HG03520 (cell line): ENCODE results near the gene KCNMA1.

Source experiments
- ATAC-seq: cut with Tn5 transposase; IDR thresholded peaks from one replicate; pipeline ENCODE4 v1.9.1; 2021; ENCODE audit warnings: mild to moderate bottlenecking, moderate library complexity; ENCODE audit not compliant: unreplicated experiment

Gene KCNMA1

DNA sequence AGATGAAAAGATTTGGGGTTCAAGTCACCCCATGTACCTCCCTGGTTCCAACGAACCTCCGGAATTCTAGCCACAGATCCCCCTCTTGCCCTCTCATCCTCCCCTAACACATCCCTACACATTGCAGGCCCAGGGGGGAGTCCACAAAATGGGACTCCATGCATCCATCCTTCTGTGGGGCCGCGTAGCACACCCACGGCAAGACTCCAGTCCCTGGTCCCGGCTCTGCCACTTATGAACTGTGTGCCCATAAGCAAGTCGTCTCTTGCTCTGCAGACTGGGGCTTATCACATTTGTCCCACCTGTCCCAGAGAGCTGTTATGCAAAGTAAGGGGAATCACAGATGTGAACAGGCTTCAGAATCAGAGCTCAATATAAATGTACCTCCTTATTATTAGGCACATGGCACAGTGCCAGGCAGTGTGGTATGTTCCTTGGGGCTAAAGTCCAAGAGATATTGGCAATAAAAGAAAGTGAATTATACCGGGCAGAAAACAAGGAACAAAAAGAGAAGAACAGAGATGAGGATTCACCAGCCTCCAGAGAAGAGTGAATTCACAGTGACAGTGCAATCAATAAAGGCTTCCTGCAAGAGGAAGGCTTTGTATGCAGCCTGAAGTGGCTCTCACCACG lies 73.9 kb downstream of the KCNMA1 start:
- no peak for ATAC-seq

DNA sequence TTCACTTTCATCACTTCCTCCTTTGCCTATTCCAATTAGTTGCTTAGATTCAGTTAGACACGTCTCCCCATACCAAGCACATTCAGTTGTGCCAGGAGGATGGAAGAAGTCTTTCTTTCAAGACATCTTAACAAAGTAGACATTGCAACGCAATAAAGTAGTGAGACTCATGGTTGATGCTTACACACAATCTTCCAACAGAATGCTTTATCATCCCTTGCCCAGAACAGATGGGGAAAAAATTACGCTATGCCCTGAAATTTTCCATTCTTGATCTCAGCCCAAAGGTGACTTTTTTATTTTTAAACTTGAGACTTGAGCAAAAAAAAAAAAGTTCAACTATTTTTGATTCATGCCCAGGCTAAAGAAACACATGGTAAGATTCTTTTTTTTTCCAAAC lies 74.9 kb downstream of the KCNMA1 start:
- no peak for ATAC-seq

DNA sequence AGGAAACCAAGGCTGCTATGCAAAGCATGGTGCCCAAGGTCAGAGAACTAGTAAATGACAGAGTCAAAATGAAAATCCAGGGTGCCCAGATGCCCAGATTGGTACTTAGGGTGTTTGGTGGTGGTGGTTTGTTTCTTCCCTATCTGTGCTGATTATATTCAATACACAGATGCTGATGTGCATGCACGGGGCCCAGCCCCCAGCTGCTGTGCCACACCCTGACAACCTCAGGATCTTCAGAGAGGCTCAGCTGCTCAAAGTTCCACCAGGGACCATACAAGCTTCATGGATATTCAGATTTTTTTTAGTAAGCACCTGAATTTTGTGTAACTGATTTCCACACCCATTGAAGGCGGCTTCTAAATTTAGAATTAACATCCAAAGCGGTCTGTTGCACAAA lies 75.6 kb downstream of the KCNMA1 start:
- no peak for ATAC-seq

DNA sequence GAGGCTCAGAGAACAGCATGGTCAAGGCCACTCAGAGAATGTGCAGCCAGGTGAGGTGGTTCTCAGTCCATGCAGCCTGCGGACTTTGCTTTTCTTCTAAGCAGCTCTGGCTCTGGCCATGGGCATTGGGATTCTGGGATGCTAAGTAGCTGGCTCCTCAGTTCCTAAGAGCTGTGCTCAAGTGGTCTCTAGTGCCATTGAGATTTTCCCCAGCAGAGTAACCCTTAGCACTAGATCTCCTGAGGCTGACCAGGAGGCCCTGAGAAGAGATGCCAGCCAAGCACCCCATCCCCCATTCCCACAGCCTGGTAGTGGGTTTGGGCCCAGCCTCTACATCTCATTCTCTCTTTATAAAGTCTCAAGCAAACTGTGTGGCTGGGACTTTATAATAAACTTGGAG lies 77.1 kb downstream of the KCNMA1 start:
- ATAC-seq: no peak

DNA sequence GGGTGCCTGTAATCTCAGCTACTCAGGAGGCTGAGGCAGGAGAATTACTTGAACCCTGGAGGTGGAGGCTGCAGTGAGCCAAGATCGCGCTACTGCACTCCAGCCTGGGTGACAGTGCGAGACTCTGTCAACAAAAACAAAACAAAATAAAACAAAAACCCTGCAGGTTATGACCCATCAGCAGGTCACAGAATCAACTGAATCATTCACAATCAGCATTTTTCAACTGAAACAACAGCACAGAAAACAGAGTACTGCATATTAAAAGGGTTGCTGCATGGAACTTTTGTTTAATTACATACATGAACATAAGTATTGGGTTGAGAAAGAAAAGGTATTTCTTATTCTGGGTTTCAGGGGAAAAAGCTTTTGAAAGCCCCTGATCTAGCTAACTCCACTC lies 77.6 kb downstream of the KCNMA1 start:
- ATAC-seq: no peak

DNA sequence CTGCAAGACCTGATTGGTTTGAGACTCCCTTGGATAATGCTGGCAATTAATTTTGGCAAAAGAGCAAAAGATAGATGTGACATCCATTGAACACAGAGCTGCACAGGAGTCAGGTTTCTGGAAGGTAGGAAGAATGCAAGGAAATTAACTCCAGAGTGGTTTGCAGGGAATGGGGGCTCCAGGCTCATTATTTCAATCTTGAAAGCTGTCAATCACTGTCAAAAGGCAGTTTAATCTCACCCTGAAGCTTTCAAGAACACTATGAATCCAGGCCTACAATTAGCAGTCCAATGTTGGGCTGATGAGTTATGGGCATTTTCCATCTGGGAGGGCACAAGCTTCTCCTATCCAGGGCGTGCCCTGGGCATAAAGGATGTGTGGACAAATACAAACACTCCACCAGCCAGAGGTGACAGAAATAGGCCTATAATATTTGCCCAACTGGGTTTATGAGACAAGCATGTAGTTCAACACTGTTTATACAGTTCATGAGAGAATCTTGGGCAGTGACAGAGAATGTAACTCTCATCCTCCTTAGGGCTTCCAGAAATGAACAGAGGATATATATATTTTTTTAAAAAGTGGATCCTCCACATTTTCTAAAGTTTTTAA lies 80.5 kb downstream of the KCNMA1 start:
- ATAC-seq: no peak

DNA sequence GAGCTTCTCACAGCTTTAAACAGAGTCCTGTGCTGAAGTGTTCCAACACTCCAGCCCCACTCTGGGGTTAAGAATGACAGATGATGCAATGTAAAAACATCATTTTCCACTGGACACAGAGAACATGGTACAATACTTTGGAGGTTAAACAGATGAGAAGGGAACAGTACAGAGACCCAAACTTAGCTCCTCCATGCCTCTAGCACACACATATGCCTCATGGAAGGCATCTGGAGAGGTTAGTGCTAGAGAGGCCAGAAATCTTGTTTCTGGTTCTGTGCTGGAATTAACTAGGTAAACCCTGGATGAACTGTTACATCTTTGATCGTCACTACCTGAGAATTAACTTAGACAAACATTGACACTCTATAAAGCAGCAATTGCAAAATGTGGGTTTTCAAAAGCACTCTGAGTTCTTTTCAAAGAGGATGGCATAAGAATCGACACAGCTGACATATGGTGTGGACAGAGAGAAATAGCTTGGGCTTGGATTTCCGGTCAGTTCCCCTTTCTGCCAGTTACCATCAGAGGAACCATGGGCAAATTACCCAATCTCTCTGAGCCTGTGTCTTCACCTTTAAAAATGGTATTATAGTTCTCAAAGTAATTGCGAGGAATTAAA lies 81.9 kb downstream of the KCNMA1 start:
- ATAC-seq: no peak

DNA sequence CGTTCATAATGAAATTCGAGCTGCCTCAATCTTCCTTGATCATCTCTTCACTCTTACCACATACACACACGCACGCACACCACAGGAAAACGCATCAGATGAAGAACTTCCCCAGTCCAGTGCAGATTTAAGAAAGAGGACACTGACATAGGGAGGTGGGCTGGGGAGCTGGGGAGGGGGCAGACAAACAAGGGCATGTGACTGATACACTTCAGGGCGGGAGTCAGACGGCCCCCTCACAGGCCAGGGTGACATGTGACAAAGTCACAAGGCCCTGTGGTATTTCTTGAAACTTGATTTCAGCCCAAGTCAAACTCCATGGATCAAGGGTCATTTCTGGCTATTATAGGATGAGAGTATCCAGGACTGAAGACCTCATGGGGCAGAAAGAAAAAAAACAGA lies 82.6 kb downstream of the KCNMA1 start:
- ATAC-seq: no peak

DNA sequence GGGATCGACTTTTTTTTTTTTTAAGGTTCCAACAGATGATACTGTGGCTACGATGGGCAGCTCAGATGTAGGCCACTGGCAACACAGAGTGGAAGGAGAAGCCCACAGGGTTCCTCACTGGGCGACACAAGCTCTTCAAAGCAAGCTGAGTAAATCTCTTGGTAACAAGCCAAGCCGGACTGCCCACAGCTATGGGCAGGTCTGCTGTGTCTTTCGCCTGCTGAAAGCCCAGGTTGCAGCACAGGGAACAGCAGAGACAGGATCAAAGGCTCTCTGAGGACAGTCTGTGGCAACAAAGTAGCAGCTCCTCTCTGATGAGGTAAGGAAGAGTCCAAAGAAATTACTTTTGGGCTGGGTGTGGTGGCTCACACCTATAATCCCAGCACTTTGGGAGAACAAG lies 83.6 kb downstream of the KCNMA1 start:
- ATAC-seq: no peak

DNA sequence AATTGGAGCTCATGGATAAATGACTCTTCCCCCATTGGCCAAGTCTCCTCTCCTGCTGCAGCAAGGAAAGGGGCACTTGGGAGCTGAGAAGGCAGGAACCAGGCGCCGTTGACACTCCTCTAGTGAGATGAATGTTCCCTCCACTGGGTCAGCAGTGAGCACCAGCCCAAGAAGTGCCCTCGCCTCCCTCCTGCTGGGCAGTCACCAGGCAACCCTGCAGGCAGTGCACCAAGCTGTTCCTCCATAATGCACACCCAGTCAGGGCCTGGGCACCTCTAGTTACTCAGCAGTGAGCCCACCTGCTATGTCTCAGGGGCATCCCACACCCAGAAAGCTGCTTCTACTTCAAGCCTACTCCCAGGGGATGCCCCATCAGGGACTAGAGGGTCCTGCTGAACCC lies 84.3 kb downstream of the KCNMA1 start:
- no peak for ATAC-seq

DNA sequence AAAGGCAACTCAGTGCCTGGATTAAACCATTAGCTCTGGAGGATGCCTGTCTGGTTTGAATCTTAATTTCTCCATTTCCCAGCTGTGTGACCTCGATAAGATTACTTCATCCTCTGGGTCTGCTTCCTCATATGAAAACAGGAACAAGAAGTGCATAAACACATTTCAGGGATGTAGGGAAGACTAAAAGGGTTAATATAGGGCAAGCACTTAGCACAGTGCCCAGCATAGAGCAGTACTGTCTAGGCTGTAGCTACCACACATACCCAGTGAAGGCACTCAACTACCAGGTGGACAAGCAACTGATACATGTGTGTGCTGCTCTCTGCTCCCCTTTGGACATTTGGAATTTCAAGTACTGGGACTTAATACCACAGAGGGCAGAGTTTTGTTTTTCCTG lies 85.4 kb downstream of the KCNMA1 start:
- ATAC-seq: no peak

DNA sequence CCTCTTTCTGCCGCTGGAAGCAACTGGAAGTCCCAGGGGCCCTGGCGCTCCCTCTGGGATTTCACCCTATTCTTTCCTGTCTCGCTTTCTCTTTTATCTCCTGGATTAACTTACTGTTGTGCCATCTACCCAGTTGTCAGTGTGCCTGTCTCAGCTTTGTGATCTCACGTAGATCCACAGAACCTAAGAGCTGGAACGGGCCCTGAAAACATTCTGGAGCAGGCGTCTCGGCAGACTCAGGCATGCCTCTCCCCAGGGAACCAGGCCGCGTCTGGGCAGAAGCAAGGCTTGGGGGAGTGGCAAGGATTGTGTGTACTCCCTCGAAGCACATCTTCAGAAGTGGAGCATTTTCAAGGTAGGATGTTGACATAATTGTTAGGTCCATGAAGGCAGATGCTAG lies 87.2 kb downstream of the KCNMA1 start:
- no peak for ATAC-seq

DNA sequence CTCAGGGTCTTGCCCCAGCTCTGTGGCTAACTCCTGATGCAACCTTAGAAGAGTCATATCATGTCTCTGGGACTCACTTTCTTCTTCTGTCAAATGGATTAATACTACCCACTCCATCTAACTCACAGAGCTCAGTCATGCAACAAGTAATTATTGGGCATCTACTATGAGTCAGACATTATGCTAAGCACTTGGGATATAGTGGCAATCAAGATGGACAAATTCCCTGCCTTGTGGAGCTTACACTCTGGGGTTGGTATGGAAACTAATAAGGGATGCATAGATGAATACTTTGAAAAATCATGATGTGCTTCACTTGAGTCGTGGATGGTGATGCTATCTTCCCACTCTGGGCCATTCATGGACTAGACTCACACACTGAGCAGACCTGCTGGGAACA lies 88.9 kb downstream of the KCNMA1 start:
- no peak for ATAC-seq

DNA sequence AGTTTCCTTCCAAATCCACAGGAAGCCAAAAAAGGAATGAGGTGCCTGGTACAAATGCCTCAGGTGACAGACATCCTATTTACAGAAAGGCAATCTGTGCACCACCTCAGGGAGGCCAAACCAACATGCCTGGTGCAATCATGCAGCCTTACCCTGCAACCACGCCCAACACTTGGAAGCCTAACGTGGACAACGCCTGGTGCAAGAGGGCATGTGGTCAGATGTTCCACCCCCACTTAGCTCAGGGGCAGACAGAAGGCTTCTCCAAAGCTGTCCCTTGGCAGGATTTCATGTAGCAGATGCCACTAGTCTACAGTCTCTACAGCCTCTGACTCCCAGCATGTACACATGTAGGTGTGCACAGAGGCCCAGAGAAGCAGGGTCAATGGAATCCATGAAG lies 89.5 kb downstream of the KCNMA1 start:
- no peak for ATAC-seq

DNA sequence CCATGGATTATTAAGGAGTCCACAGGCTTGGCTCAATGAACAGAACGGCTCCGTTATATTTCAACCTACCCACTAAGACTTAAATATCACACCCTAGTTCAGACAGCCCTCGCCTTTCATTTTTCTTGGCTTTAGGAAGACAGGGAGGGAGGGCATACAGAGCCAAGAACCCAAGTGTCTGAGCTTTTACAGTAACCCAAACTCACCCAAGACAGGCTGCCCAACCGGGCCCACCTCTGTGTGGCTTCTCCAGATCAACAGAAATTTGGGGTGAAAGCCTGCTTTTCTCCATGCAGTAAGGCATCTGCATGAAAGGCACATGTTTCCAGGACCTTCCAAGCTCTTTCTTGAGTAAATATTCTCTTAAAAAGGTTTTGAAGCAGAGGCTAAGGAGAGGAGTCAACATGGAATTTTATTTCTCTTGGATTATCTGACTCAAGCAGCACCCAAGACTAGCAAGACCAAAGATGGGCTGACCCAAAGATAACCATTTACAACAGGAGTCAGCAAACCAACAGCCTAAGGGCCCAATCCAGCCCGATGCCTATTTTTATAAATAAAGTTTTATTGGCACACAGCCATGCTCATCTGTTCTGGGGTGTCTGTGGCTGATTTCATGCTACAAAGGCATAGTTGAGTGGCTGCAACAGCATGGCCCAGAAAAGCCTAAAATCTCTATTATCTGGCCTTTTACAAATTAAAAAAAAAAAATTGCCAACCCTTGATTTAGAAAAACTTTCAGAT lies 90.1 kb downstream of the KCNMA1 start:
- no peak for ATAC-seq

DNA sequence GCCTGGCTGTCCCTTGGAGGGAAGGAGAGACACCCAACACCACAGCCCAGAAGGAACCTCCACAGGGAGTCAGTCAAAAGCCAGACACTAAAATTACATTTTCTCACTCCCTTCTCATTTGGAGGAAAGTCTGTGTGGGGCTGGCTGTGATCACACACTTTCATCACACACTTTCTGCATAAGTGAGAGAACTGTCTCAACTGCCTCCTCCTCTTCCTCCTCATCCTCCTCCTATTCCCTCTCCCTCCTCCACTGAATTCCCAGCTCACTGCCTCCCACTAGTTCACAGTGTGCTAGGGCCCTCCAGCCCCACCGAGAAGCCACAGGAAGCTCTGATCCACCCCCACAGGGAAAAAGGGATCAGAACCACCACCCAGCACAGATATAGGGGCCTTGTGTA lies 91.6 kb downstream of the KCNMA1 start:
- ATAC-seq: no peak

DNA sequence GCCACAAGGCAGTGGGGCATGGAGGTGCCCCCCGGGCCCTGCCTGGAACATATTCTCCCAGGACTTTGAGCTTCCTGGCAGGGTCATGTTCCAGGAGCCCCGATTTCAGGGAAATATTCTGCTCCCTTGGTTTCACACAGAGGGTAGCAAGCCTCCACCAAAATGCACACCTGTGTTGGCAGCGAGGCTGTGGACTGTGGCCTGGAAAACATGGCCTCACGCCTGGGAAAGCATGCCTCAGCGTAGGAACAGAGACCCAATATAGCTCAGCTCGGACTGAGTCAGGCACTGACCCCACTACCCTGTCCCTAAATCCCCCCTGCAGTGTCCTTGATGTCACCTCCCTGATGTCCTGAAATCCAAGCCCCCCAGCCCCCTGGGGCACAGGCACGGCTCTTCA lies 92.0 kb downstream of the KCNMA1 start:
- no peak for ATAC-seq

DNA sequence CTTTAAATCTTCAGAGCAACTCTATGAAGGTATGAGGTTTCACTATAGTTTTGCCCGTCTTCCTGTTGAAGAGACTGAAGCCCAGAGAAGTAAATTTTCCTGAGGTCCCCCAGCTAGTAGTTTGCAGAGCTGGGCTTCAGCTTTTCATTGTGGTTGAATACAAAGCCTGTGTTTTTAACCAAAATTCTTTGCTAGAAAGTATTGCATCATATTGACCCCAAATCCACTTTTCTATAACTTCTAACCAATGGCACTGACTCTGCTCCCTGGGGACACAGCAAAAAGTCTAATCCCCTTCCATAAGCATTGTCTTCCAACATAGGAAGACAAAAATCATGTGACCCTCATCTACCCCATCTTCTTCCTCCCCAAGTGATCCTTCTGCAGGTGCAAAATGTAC lies 93.0 kb downstream of the KCNMA1 start:
- no peak for ATAC-seq

DNA sequence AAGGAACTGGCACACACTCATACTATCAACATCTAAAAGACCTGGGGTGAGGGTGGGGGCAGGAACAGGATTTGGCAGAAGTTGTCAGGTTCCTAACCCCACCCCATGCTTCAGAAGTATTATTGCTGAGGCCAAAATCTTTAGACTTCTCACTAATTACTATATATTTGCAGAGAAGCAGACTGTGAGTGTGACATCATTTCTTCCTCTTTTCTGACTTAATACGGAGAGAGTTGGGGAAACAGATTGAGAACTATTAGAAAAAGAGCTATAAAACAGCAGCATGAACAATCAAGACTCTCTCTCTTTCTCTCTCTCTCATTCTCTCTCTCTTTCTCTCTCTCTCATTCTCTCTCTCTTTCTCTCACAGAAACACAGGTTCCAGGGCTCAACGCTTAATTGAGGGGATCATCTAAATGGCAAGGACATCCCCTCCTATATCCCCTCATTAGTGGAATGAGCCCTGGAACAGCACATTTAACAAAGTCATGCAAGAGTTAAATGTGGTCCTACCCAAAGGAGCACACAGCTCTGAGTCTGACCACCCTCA lies 94.8 kb downstream of the KCNMA1 start:
- no peak for ATAC-seq

DNA sequence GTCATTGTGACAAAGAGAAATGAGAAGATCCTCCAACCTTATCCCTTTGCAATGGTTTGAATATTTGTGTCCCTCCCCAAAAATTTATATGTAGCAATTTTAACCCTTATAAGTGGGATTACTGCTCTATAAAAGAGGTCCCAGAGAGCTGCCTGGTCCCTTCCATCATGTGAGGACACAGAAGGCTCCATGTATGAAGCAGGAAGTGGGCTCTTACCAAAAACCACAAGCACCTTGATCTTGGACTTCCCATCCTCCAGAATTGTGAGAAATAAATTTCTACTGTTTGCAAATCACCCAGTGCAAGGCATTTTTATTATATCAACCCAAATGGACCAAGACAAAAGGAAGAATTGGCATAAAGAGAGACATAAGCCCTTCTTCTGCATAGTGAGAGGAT lies 95.7 kb downstream of the KCNMA1 start:
- ATAC-seq: no peak

DNA sequence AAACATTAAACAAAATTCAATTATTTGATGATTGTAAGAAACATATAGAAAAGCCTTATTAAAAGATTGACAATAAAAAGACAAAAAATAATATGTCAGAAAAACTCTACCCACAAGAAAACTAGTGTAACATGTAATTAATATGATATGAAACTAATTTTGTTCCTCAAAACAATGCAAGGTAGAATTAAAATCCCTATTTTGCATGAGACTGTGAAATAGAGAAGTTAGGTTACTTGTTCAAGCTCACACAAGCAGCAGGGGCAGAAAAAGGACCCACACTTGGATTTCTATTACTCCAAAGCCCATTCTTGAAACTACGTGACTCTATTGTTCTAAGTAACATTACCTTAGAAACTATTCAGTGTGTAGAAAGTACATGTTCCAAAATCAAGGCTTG lies 96.4 kb downstream of the KCNMA1 start:
- no peak for ATAC-seq
